H1 (cell line): ENCODE data around the gene BHMT2.

ENCODE experiments used
- CTCF ChIP-seq, 3 experiments: IDR thresholded peaks; 1 replicate in 2 of 3; 2 replicates in 1 of 3; pipeline versions ENCODE4 v1.5.1 to v1.6.1; 2011; ENCODE audit warnings: low read length in 3 of 3, mild to moderate bottlenecking in 3 of 3, inconsistent platforms in 2 of 3, low read depth in 1 of 3, moderate library complexity in 1 of 3; ENCODE audit not compliant: insufficient read depth in 1 of 3; ENCODE audit errors: control extremely low read depth in 1 of 3
- EGR1 ChIP-seq: IDR thresholded peaks from 2 replicates; pipeline ENCODE4 v1.6.1; 2011; ENCODE audit warnings: low read depth, low read length, borderline replicate concordance
- EZH2 ChIP-seq: fragments of 200-600 bp; sonication (generic); IDR thresholded peaks from 2 replicates; pipeline ENCODE4 v1.7.1; 2012; ENCODE audit warnings: low read depth, mild to moderate bottlenecking, moderate library complexity, low read length, inconsistent platforms; ENCODE audit not compliant: severe bottlenecking
- POLR2A ChIP-seq, 2 experiments: IDR thresholded peaks; 1 replicate in 1 of 2; 2 replicates in 1 of 2; pipeline ENCODE4 v1.6.1; 2011; ENCODE audit warnings: low read depth in 2 of 2, low read length in 2 of 2, mild to moderate bottlenecking in 2 of 2; ENCODE audit errors: control extremely low read depth in 1 of 2
- RFX5 ChIP-seq: IDR thresholded peaks from 2 replicates; pipeline ENCODE4 v1.6.1; 2011; ENCODE audit warnings: low read depth, low read length, improper control_type of control experiment, borderline replicate concordance
- TAF7 ChIP-seq: optimal IDR thresholded peaks from 2 replicates; pipeline ENCODE3; 2011; ENCODE audit warnings: low read depth, mild to moderate bottlenecking, inconsistent platforms, low read length, moderate library complexity, borderline replicate concordance
- ZNF274 ChIP-seq: IDR thresholded peaks from 2 replicates; pipeline ENCODE4 v1.7.0; 2012; ENCODE audit warnings: low read length, borderline replicate concordance; ENCODE audit errors: extremely low read depth

DNA sequence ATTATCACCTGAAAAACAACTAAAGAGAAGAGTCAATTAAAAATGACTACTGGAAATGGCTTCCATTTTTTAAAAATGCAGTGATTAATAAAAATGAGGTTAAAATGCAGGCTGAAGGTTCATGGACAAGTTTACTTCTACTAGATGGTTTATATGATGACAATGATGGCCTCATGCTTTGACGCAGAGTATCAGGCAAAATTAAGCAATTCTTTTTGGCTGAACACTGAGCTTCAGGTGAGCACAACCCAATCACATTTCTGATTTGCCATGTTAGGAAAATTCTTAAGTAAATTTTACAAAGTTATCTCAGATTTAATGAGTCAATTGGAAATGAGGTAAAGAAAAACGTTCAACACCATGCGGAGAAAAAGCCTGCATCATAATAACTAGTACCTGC lies 22.4 kb upstream of the BHMT2 start:
- TF ChIP-seq EZH2 = no peak
- no peak for TF ChIP-seq POLR2A (IDR thresholded peaks at IDR 0.05; ENCODE audit: control extremely low read depth in 1 of 2, low read depth in 2 of 2, low read length in 2 of 2)
- no peak for TF ChIP-seq EGR1
- TF ChIP-seq CTCF (IDR thresholded peaks at IDR 0.05; ENCODE audit: control extremely low read depth in 1 of 3, insufficient read depth in 1 of 3, low read depth in 1 of 3, low read length in 3 of 3) = no peak
- no peak for TF ChIP-seq TAF7
- TF ChIP-seq ZNF274 = no peak
- no peak for TF ChIP-seq RFX5
